Neural progenitor cell (in vitro differentiated cells): ENCODE results near the gene DNM2. TPM values are rescaled to one million over a fixed set of nuclear protein-coding genes. Genes with fewer than 3 reads are reported as not detected.

Source experiments
- DNase-seq: peaks from one replicate; pipeline ENCODE4 v3.0.0-alpha.2; 2016; ENCODE audit warnings: low spot score
- H2AFZ ChIP-seq: fragments of 200-600 bp; sonication (generic); replicated peaks from 2 replicates; pipeline ENCODE4 v1.6.1; 2016; ENCODE audit warnings: antibody characterized with exemption
- H3F3A ChIP-seq: fragments of 200-600 bp; sonication (generic); 2 replicates; pipeline ENCODE4 v1.6.1; 2016; ENCODE audit warnings: antibody characterized with exemption, low read depth
- H3K27ac ChIP-seq: fragments of 200-600 bp; sonication (generic); 2 replicates; pipeline ENCODE4 v1.5.1; 2016; ENCODE audit warnings: mild to moderate bottlenecking
- H3K27me3 ChIP-seq: fragments of 200-600 bp; sonication (generic); 2 replicates; pipeline ENCODE4 v1.6.1; 2016; ENCODE audit warnings: mild to moderate bottlenecking, moderate library complexity
- H3K36me3 ChIP-seq: fragments of 200-600 bp; sonication (generic); 2 replicates; pipeline ENCODE4 v1.5.1; 2016
- H3K4me1 ChIP-seq: fragments of 200-600 bp; sonication (generic); 2 replicates; pipeline ENCODE4 v1.6.1; 2016; ENCODE audit warnings: mixed run types
- H3K4me2 ChIP-seq: fragments of 200-600 bp; sonication (generic); 2 replicates; pipeline ENCODE4 v1.6.1; 2016
- H3K4me3 ChIP-seq: fragments of 200-600 bp; sonication (generic); 2 replicates; pipeline ENCODE4 v1.5.1; 2016
- H3K79me2 ChIP-seq: fragments of 200-600 bp; sonication (generic); 2 replicates; pipeline ENCODE4 v1.6.1; 2016; ENCODE audit warnings: low read depth
- H3K9ac ChIP-seq: fragments of 200-600 bp; sonication (generic); 2 replicates; pipeline ENCODE4 v1.6.1; 2016
- H3K9me3 ChIP-seq: fragments of 200-600 bp; sonication (generic); 2 replicates; pipeline ENCODE4 v1.5.1; 2016; ENCODE audit warnings: low read depth
- H4K20me1 ChIP-seq: fragments of 200-600 bp; sonication (generic); 2 replicates; pipeline ENCODE4 v1.6.1; 2016; ENCODE audit warnings: low read depth
- H3K27ac Mint-ChIP-seq: 3 replicates; pipeline ENCODE4 v1.8.0; 2021; ENCODE audit warnings: mixed read lengths
- H3K27me3 Mint-ChIP-seq: 2 replicates; pipeline ENCODE4 v1.8.0; 2022; ENCODE audit warnings: low read depth, mild to moderate bottlenecking, inconsistent platforms, moderate library complexity, mixed read lengths; ENCODE audit not compliant: insufficient read depth
- H3K36me3 Mint-ChIP-seq: 3 replicates; pipeline ENCODE4 v1.8.0; 2021; ENCODE audit warnings: mixed read lengths
- H3K4me1 Mint-ChIP-seq: 3 replicates; pipeline ENCODE4 v1.8.0; 2021; ENCODE audit warnings: mixed read lengths
- H3K4me3 Mint-ChIP-seq: 3 replicates; pipeline ENCODE4 v1.8.0; 2021; ENCODE audit warnings: mild to moderate bottlenecking, moderate library complexity, mixed read lengths
- H3K9me3 Mint-ChIP-seq: 3 replicates; pipeline ENCODE4 v1.8.0; 2020; ENCODE audit warnings: mixed read lengths
- CTCF ChIP-seq: fragments of 200-600 bp; sonication (generic); IDR thresholded peaks from 2 replicates; pipeline ENCODE4 v1.5.1; 2017; ENCODE audit warnings: antibody characterized with exemption, mild to moderate bottlenecking
- EZH2 ChIP-seq: fragments of 200-600 bp; sonication (generic); IDR thresholded peaks from 2 replicates; pipeline ENCODE4 v1.6.1; 2017; ENCODE audit warnings: antibody characterized with exemption, mild to moderate bottlenecking, moderate library complexity
- EZH2phosphoT487 ChIP-seq: fragments of 200-600 bp; sonication (generic); IDR thresholded peaks from 2 replicates; pipeline ENCODE4 v1.6.1; 2017; ENCODE audit warnings: antibody characterized with exemption
- total RNA-seq: library from RNA; depleted of rRNA; stranded (reverse); fragments of >200 nt; gene quantifications from 2 replicates; pipeline ENCODE4 v1.2.3, GENCODE V29; 2015; ENCODE audit warnings: low replicate concordance

The DNM2 gene
- total RNA-seq, 1 donor from 2014 or later = 49.9 TPM

GRCh38 chr19:10818301-10819123 lies 100.6 kb downstream of the DNM2 start:
- TF ChIP-seq EZH2 = no peak
- no peak for TF ChIP-seq EZH2phosphoT487
- TF ChIP-seq CTCF = no peak
- Histone ChIP-seq H3K9me3 (no peaks in the 10 kb centered on the region), H3K79me2 (no peaks in the 10 kb centered on the region), H4K20me1 (no peaks in the 10 kb centered on the region), H3K27me3 (no peaks in the 10 kb centered on the region), H3K4me3 (no peak overlapping the region), H3F3A (no peaks in the 10 kb centered on the region), H2AFZ (no peak overlapping the region), H3K27ac (no peak overlapping the region), H3K4me1 (no peaks in the 10 kb centered on the region), H3K36me3 (no peaks in the 10 kb centered on the region), H3K9ac (no peak overlapping the region), H3K4me2 (no peak overlapping the region)
- Mint-ChIP-seq H3K9me3 (no peaks in the 10 kb centered on the region), H3K4me3 (no peak overlapping the region), H3K4me1 (no peaks in the 10 kb centered on the region), H3K27me3 (peaks cover 7% of the 10 kb centered on the region), H3K27ac (no peak overlapping the region), H3K36me3 (peaks cover 19% of the 10 kb centered on the region)
- no peak for DNase-seq

DNA sequence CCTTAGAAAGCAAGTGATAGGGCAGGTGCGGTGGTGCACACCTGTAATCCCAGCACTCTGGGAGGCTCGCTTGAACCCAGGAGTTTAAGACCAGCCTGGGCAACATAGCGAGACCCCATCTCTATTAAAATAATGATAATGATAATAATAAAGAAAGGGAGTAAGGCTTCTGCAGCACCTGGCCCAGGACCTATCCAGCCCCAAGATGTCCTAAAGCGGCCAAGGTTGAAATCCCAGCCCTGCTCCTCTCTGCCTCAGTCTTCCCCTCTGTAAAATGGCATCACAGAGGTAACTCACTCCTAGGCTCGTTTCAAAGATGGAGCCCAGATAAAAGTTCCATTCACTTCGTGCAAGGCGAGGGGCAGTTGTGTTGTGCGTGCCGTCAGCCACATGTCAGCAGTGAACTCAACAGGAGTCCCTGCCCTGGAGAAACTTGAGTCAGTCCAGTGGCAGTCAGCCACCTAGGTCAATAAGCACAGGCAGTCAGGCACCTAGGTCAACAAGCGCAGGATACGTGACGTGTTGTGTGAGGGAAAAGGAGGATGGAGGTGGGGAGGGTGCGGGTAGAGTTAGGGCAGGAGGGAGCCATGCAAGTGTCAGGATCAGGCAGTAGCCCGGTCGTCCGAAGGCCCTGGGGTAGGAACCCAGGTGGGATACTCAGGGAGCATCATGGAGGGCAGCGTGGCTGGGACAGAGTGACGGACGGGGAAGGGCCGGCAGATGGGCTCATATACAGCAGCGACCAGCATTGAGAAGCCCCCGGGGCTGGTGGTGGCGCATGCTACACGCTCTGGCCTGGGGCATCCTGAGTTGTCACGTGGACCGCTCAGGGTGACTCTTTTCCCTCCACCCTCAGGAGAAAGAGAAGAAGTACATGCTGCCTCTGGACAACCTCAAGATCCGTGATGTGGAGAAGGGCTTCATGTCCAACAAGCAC lies 101.5 kb downstream of the DNM2 start:
- no peaks in the 10 kb centered on the region for H3K4me1 Mint-ChIP-seq
- peak overlapping the region; percentile 66 for H3K27ac Mint-ChIP-seq
- no peaks in the 10 kb centered on the region for H3K9me3 Mint-ChIP-seq
- Histone ChIP-seq H3K9ac (no peak overlapping the region), H3K9me3 (no peaks in the 10 kb centered on the region), H3K4me3 (no peak overlapping the region), H3K4me2 (no peak overlapping the region), H3K27ac (no peak overlapping the region), H3K27me3 (no peaks in the 10 kb centered on the region), H3K4me1 (no peaks in the 10 kb centered on the region), H2AFZ (no peak overlapping the region), H3K36me3 (no peaks in the 10 kb centered on the region), H3F3A (no peaks in the 10 kb centered on the region), H3K79me2 (no peaks in the 10 kb centered on the region), H4K20me1 (no peaks in the 10 kb centered on the region)
- peaks cover 19% of the 10 kb centered on the region for H3K36me3 Mint-ChIP-seq
- TF ChIP-seq CTCF (no peak), EZH2phosphoT487 (no peak), EZH2 (no peak)
- DNase-seq = no peak
- H3K4me3 Mint-ChIP-seq = no peak overlapping the region
- peaks cover 7% of the 10 kb centered on the region for H3K27me3 Mint-ChIP-seq

DNA sequence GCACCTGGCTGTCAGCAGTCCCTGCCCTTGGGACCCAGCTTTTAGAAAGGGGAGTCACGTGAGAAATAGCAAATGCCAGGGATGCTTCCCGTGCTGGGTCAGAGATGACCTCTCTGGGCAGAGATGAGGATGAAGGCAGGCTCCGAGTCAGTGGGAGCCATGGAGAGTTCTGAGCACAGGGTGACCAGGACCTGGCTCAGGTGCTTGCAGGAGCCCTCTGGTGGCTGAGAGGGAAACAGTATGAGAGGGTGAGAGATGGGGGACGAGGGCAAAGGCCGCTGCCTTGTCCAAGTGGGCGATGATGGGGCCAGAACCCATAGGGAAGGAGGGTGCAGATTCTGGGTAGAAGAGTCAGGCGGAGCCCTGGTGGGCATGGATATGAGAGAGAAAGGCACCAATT lies 102.3 kb downstream of the DNM2 start:
- H3K36me3 Mint-ChIP-seq = peaks cover 15% of the 10 kb centered on the region
- H4K20me1 ChIP-seq = no peaks in the 10 kb centered on the region
- no peak overlapping the region for H2AFZ ChIP-seq
- H3K4me3 Mint-ChIP-seq = no peak overlapping the region
- H3K9me3 Mint-ChIP-seq = no peaks in the 10 kb centered on the region
- H3K9ac ChIP-seq = no peak overlapping the region
- no peak overlapping the region for H3K4me2 ChIP-seq
- H3K4me1 Mint-ChIP-seq = no peaks in the 10 kb centered on the region
- no peaks in the 10 kb centered on the region for H3K36me3 ChIP-seq
- TF ChIP-seq EZH2phosphoT487 (no peak), CTCF (peak; percentile 20), EZH2 (no peak)
- H3K4me3 ChIP-seq = no peak overlapping the region
- H3K9me3 ChIP-seq = no peaks in the 10 kb centered on the region
- H3K27me3 ChIP-seq = no peaks in the 10 kb centered on the region
- no peak overlapping the region for H3K27ac ChIP-seq
- peaks cover 7% of the 10 kb centered on the region for H3K27me3 Mint-ChIP-seq
- no peak for DNase-seq
- peak overlapping the region; percentile 5 for H3K27ac Mint-ChIP-seq
- H3K79me2 ChIP-seq = no peaks in the 10 kb centered on the region
- H3F3A ChIP-seq = no peaks in the 10 kb centered on the region
- H3K4me1 ChIP-seq = no peaks in the 10 kb centered on the region
